Skeletal muscle satellite cell (primary cell): ENCODE results near the gene DCUN1D2.

Experiments
- H3K27me3 ChIP-seq: 2 replicates; pipeline ENCODE4 v1.7.0; 2013; ENCODE audit warnings: low read length; ENCODE audit not compliant: control insufficient read depth, insufficient read depth
- H3K36me3 ChIP-seq: 2 replicates; pipeline ENCODE4 v1.7.0; 2013; ENCODE audit warnings: mild to moderate bottlenecking, control low read depth, low read length; ENCODE audit not compliant: insufficient read depth
- H3K4me1 ChIP-seq: 2 replicates; pipeline ENCODE4 v1.7.0; 2013; ENCODE audit warnings: low read length; ENCODE audit not compliant: control insufficient read depth, insufficient read depth
- H3K4me2 ChIP-seq: 2 replicates; pipeline ENCODE4 v1.7.0; 2013; ENCODE audit warnings: mild to moderate bottlenecking, low read length
- H3K4me3 ChIP-seq: 2 replicates; pipeline ENCODE4 v1.7.0; 2013; ENCODE audit warnings: low read length
- H3K9ac ChIP-seq: 2 replicates; pipeline ENCODE4 v1.7.0; 2013; ENCODE audit warnings: mild to moderate bottlenecking, low read depth, low read length, moderate library complexity
- H3K9me3 ChIP-seq: replicated peaks from 2 replicates; pipeline ENCODE4 v1.7.0; 2013; ENCODE audit warnings: mild to moderate bottlenecking, control low read depth, low read length

The DCUN1D2 gene

GRCh38 chr13:113499936-113500335 lies 9.4 kb upstream of the DCUN1D2 start:
- H3K4me1 ChIP-seq = peaks cover 14% of the 10 kb centered on the region
- H3K9ac ChIP-seq = no peak overlapping the region
- H3K36me3 ChIP-seq = peaks cover 93% of the 10 kb centered on the region
- H3K9me3 ChIP-seq = no peaks in the 10 kb centered on the region
- no peak overlapping the region for H3K4me2 ChIP-seq
- H3K4me3 ChIP-seq = no peak overlapping the region
- H3K27me3 ChIP-seq = no peaks in the 10 kb centered on the region

- H3K27me3 ChIP-seq = no peaks in the 10 kb centered on the region
- H3K36me3 ChIP-seq = peaks cover 83% of the 10 kb centered on the region
- H3K4me2 ChIP-seq = no peak overlapping the region
- H3K4me3 ChIP-seq = no peak overlapping the region
- no peaks in the 10 kb centered on the region for H3K9me3 ChIP-seq
- H3K4me1 ChIP-seq = peaks cover 19% of the 10 kb centered on the region
- H3K9ac ChIP-seq = no peak overlapping the region
Measured at GRCh38 chr13:113498905-113499304, 8.4 kb upstream of the DCUN1D2 start.

- Histone ChIP-seq H3K27me3 (no peaks in the 10 kb centered on the region), H3K9me3 (no peaks in the 10 kb centered on the region), H3K4me3 (no peak overlapping the region), H3K36me3 (peaks cover 67% of the 10 kb centered on the region), H3K9ac (no peak overlapping the region), H3K4me1 (peaks cover 33% of the 10 kb centered on the region), H3K4me2 (no peak overlapping the region)
Measured at GRCh38 chr13:113497217-113497616, 6.7 kb upstream of the DCUN1D2 start.

- Histone ChIP-seq H3K4me2 (peak overlapping the region; percentile 43), H3K4me1 (peaks cover 39% of the 10 kb centered on the region), H3K9me3 (no peaks in the 10 kb centered on the region), H3K27me3 (no peaks in the 10 kb centered on the region), H3K9ac (no peak overlapping the region), H3K4me3 (peak overlapping the region; percentile 9), H3K36me3 (peaks cover 53% of the 10 kb centered on the region)
Measured at GRCh38 chr13:113495494-113496210, 5.1 kb upstream of the DCUN1D2 start.

- Histone ChIP-seq H3K9me3 (no peaks in the 10 kb centered on the region), H3K9ac (peak overlapping the region; percentile 6), H3K27me3 (no peaks in the 10 kb centered on the region), H3K4me3 (peak overlapping the region; percentile 57), H3K36me3 (peaks cover 31% of the 10 kb centered on the region), H3K4me2 (peak overlapping the region; percentile 99), H3K4me1 (peaks cover 44% of the 10 kb centered on the region)
Measured at GRCh38 chr13:113493315-113493951, 2.9 kb upstream of the DCUN1D2 start.

GRCh38 chr13:113491982-113492381 lies 1.5 kb upstream of the DCUN1D2 start:
- peaks cover 18% of the 10 kb centered on the region for H3K36me3 ChIP-seq
- peak overlapping the region; percentile 84 for H3K4me3 ChIP-seq
- no peaks in the 10 kb centered on the region for H3K27me3 ChIP-seq
- H3K9me3 ChIP-seq = no peaks in the 10 kb centered on the region
- H3K4me1 ChIP-seq = peaks cover 51% of the 10 kb centered on the region
- H3K9ac ChIP-seq = peak overlapping the region; percentile 96
- H3K4me2 ChIP-seq = peak overlapping the region; percentile 99

- peaks cover 51% of the 10 kb centered on the region for H3K4me1 ChIP-seq
- H3K4me2 ChIP-seq = peak overlapping the region; percentile 99
- H3K9ac ChIP-seq = peak overlapping the region; percentile 96
- H3K36me3 ChIP-seq = peaks cover 12% of the 10 kb centered on the region
- H3K9me3 ChIP-seq = no peaks in the 10 kb centered on the region
- no peaks in the 10 kb centered on the region for H3K27me3 ChIP-seq
- peak overlapping the region; percentile 84 for H3K4me3 ChIP-seq
Measured at GRCh38 chr13:113491418-113491883, 940 bp upstream of the DCUN1D2 start.

GRCh38 chr13:113489549-113490495 lies 689 bp downstream of the DCUN1D2 start:
- Histone ChIP-seq H3K27me3 (no peaks in the 10 kb centered on the region), H3K9ac (peak overlapping the region; percentile 96), H3K36me3 (no peaks in the 10 kb centered on the region), H3K4me1 (peaks cover 44% of the 10 kb centered on the region), H3K9me3 (no peaks in the 10 kb centered on the region), H3K4me3 (peak overlapping the region; percentile 84), H3K4me2 (peak overlapping the region; percentile 99)

GRCh38 chr13:113489171-113489548 lies 1.4 kb downstream of the DCUN1D2 start:
- Histone ChIP-seq H3K9me3 (no peaks in the 10 kb centered on the region), H3K9ac (peak overlapping the region; percentile 96), H3K4me1 (peaks cover 41% of the 10 kb centered on the region), H3K36me3 (no peaks in the 10 kb centered on the region), H3K4me3 (peak overlapping the region; percentile 84), H3K27me3 (no peaks in the 10 kb centered on the region), H3K4me2 (peak overlapping the region; percentile 99)

- Histone ChIP-seq H3K27me3 (no peaks in the 10 kb centered on the region), H3K4me3 (no peak overlapping the region), H3K4me1 (peaks cover 33% of the 10 kb centered on the region), H3K36me3 (no peaks in the 10 kb centered on the region), H3K4me2 (peak overlapping the region; percentile 99), H3K9ac (no peak overlapping the region), H3K9me3 (no peaks in the 10 kb centered on the region)
Measured at GRCh38 chr13:113488283-113488682, 2.2 kb downstream of the DCUN1D2 start.

GRCh38 chr13:113486698-113487097 lies 3.8 kb downstream of the DCUN1D2 start:
- no peaks in the 10 kb centered on the region for H3K27me3 ChIP-seq
- H3K4me2 ChIP-seq = no peak overlapping the region
- no peaks in the 10 kb centered on the region for H3K9me3 ChIP-seq
- no peaks in the 10 kb centered on the region for H3K36me3 ChIP-seq
- H3K9ac ChIP-seq = no peak overlapping the region
- H3K4me3 ChIP-seq = no peak overlapping the region
- peaks cover 19% of the 10 kb centered on the region for H3K4me1 ChIP-seq
